Renal pelvis (tissue), 4 donors: ENCODE measurements around the gene SLC9C2. TPM values are rescaled to one million over a fixed set of nuclear protein-coding genes. Genes with fewer than 3 reads are reported as not detected.
"Not testable (repeated sequence)": the region's sequence is repeated elsewhere in the genome, so short reads cannot be mapped to it uniquely, and the experiment has no call there.

ENCODE experiments used
- DNase-seq: peaks from one replicate; pipeline ENCODE4 v3.0.0-alpha.2; 2013
- polyA plus RNA-seq, 3 donors: library from polyadenylated mRNA; unstranded; fragments of 120-200 nt; gene quantifications; one replicate each; pipeline ENCODE4 v1.2.1, GENCODE V29; 2013; ENCODE audit not compliant: insufficient read length in 3 of 3

SLC9C2 gene
- polyA plus RNA-seq, 3 donors = 0.04 to 0.20 (median 0.10) TPM

DNA sequence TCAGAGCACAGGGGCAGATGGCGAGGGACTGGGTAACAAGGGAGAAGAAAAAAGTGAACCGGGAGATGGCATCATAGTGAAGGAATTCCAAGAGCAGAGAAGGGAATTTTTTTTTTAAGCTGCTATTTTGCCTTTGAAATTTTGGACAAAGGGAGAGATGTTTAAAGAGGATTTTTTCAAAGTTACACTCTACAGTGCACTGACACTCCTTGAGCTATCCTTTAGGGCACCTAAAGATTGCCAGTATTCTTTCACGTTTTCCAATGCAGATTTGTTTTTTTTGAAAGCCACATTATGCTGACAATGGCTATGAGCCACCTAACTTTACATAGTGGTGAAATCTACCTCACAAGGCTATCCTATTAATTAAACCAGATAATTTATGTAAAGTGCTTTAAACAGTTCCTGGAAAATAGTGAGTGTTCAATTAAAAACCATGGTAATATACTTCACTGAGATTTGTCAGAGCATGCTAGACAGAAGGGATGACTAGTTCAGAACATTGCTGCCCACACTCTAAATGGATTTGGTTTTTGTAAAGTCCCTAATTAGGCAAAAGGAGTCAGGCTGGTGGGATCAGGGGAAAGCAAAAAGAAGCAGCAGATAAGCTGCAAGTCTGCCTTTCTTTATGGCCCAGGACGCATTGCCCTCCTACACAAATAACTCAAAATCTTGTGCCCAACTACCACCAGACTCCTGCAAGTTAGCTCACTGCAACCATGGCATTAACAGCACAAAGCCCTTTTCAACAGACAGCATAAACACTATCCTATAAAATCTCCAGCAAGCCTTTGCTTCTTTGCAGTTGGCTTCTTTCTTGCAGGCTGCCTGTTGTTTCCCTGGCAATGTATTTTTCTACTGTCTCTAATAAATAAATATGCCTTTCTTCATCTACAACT is 71.8 kb downstream of the SLC9C2 start:
- no peak for DNase-seq

DNA sequence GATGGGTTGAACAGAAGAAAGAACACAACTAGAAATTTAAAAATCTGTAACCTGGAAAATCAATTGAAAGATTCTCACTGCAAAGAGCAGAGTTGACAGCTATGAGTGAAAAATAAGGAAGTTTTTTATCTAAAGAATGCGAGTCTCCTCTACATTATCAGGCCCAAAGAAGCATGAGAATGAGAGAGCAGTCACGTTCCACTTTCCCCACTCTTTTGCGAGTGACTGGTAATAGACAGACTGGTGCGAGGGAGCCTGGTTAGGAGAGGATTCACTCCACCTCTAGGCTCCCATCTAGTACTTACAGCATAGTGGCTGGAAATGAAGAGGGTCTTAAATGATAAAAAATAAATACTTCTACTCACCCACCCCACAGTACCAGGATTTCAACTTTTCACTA is 73.8 kb downstream of the SLC9C2 start:
- no peak for DNase-seq

DNA sequence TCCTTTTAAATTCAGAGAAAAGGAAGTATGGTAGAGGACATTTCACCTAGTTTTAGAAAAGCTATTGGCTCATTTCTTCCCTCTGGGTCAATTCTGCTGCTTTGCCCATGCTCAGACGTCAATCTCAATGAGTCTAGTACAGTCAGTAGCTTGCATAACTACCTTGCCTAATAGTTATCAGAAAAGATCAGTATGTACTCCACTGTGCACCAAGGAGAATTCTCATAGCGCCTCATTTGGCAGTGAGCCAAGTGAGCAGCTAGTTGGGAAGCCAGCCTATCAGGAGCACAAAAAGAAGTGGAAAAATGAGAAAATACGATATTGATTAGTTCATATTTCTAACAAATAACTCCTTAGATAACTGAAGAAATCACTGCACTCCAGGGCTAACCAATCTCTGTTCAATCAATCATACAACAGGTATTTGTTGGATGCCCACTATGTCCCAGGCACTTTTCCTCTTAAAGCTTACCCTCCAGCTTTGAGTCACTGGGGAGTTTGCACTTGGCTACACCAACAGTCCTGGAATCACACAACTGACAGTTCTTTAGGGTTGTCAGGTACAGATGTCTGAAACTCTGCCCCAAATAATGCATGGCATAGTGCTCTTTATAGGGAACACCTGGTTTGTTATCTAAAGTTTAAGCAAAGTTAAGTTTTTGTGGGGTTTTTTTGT is 75.6 kb downstream of the SLC9C2 start:
- no peak for DNase-seq

GRCh38 chr1:173525926-173526325 is 76.9 kb downstream of the SLC9C2 start:
- DNase-seq = no peak

DNA sequence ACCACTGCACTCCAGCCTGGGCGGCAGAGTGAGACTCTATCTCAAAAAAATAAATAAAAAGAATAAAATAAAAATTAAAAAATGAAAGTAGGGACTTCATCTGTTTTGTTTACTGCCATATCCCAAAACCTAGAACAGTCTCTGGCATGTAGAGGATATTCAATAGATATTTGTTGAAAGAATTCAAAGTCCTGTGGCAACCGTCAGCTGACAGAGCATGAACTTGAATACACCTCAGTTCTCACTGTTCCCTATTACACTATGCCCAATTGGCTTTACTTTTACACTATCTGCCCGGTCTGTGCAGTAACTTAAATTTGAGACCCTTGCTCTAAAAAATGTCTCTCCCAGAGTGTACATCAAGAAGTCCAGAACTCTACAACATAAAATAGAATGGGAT is 79.5 kb downstream of the SLC9C2 start:
- DNase-seq = no peak

DNA sequence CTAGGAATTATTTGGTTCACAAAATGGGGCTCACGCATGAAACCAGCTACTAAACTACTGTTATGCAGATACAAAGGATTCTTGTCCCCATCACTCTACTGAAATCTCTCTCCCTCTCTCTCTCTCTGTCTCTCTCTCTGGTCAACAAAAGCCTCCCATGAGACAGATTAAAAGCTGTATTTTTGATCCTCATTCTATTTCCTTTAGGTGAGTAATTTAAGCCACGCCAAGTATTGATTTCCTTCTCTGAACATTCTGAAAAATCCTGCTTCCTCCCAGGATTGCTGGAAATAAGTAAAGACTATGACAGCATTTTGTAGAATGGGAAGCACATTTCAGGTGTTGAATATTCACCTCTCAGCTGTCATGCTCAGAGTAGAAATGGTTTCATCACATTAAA is 82.1 kb downstream of the SLC9C2 start:
- no peak for DNase-seq

DNA sequence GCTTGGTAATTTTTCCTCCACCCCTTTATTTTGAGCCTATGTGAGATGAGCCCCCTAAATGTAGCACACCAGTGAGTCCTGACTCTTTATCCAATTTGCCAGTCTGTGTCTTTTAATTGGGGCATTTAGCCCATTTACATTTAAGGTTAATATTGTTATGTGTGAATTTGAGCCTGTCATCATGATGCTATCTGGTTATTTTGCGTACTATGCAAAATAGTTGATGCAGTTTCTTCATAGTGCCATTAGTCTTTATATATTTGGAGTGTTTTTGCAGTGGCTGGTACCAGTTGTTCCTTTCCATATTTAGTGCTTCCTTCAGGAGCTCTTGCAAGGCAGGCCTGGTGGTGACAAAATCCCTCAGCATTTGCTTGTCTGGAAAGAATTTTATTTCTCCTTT is 88.4 kb downstream of the SLC9C2 start:
- not testable (repeated sequence) for DNase-seq

GRCh38 chr1:173509797-173510196 is 93.1 kb downstream of the SLC9C2 start:
- no peak for DNase-seq

DNA sequence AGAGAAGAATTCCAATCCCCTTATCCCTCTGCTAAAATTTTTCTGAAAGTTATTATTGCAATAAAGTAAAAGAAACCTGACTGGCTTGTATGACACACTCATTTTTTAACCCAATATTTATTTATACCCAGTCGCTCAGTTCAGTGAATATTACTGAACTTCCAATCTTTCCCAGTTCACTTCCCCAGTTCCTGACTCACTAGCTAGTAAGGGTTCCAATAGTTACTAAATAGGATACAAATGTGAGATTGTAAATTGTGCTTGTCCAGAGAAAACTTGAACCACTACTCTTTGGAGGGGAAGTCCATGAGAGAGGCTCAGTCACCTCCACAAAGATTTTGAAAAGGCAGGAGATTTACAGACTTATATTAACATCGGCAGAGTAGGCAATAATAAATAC is 94.3 kb downstream of the SLC9C2 start:
- no peak for DNase-seq

DNA sequence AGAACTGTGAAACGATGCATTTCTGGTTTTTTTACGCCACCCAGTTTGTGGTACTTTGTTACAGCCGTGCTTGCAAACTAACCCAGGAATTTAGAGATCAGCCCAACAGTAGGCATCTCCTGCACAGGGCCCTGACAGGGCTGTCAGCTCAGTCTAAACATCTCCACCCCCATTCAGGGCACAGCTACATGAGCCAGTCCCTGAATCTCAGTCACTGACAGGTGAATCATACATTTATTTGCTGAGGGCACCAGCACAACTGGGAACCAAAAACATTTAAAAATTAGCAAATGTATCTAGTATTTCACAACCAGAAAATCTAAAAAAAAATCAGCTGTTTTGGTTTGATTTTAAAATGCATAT is 95.0 kb downstream of the SLC9C2 start:
- no peak for DNase-seq

- peak; percentile 92 for DNase-seq
Measured at GRCh38 chr1:173507205-173507846, 95.5 kb downstream of the SLC9C2 start.

- no peak for DNase-seq
Measured at GRCh38 chr1:173506437-173506836, 96.4 kb downstream of the SLC9C2 start.

GRCh38 chr1:173505391-173505790 is 97.5 kb downstream of the SLC9C2 start:
- no peak for DNase-seq

GRCh38 chr1:173504268-173504667 is 98.6 kb downstream of the SLC9C2 start:
- DNase-seq = no peak

DNA sequence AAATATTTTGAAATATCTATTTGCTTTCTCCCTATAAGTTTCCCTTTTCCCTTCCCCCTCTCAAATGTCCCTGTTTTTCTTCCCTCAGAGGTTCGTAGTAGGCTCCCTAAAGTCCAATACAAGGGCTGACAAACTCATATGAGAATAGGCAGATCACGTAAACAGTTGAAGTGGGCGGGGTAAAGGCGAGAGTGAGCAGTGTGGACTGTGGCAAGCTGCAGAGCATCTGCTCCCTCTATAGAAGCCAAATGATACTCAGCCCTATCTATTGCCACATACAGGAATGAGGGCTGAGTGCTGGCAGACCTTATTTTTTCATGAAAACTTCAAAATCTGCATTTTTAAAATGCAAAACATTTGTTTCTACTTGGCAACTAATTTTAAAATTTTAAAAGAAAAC is 99.5 kb downstream of the SLC9C2 start:
- no peak for DNase-seq

DNA sequence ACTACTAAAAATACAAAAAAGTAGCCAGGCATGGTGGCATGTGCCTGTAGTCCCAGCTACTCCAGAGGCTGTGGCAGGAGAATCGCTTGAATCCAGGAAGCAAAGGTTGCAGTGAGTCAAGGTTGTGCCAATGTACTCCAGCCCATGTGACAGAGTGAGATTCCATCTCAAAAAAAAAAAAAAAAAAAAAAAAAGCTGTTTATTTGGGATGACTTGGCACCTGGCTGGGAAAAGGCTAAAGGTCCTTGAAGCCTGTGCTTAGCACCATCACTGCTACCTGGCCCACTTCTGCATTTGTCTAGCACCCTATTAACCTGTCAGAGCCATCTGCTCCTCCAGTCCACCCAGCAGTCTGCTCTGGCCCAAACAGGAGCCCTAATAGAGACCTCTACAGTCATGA is 100.8 kb downstream of the SLC9C2 start:
- no peak for DNase-seq

DNA sequence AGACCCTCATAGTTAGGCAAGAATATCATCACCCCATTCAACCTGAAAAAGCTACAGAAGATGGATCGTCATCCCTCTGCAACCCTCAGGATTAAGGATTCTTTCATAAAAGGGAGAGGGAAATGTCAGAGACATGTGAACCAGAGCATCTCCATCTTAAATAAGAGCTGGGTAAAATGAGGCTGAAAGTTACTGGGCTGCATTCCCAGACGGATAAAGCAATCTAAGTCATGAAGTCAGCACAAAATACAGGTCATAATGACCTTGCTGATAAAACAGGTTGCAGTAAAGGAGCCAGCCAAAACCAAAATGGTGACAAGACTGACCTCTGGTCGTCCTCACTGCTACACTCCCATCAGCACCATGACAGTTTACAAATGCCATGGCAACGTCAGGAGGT is 103.1 kb downstream of the SLC9C2 start:
- DNase-seq = no peak

GRCh38 chr1:173496757-173497320 is 106.0 kb downstream of the SLC9C2 start:
- no peak for DNase-seq

DNA sequence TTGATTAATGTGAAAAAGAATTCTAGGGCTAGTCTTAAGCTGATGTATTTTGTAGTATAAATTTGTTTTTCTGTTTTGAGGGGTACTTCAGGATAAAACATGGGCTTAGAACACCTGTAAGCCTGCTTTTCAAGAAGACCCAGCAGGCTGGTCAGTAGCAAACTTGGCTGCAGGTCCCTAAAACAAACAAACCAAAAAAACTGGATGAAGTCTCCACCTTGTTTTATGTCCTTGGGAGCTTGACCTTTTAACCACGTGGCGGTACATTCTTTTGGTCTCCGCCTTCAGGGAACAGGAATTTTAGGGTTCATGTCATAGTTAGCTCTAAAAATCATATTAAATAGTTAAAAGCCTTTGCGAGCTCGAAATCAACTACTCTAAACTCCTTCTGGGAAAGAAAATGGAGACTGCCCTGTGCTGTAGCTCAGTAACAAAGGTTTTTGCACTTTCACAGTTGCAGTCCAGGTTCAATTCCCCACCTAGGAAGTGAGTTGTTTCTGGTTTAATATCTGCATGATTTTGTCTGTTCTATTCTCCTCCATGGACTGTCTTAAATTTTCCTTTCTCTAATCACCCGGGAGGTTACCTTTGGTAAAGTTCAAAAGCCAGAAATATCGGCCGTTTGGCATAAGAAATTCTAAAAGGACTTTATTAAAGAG is 107.1 kb downstream of the SLC9C2 start:
- no peak for DNase-seq

GRCh38 chr1:173493125-173493524 is 109.7 kb downstream of the SLC9C2 start:
- not testable (repeated sequence) for DNase-seq

GRCh38 chr1:173491508-173491907 is 111.4 kb downstream of the SLC9C2 start:
- no peak for DNase-seq

- no peak for DNase-seq
Measured at GRCh38 chr1:173489929-173490328, 112.9 kb downstream of the SLC9C2 start.
